ENCODE measurements around the gene SLC16A11. TPM values are rescaled to one million over a fixed set of nuclear protein-coding genes. Genes with fewer than 3 reads are reported as not detected.

Gene SLC16A11
- total and polyA plus RNA-seq, 2 of the 4 experiments (the other 2 are of a cell fraction) = not detected

DNA sequence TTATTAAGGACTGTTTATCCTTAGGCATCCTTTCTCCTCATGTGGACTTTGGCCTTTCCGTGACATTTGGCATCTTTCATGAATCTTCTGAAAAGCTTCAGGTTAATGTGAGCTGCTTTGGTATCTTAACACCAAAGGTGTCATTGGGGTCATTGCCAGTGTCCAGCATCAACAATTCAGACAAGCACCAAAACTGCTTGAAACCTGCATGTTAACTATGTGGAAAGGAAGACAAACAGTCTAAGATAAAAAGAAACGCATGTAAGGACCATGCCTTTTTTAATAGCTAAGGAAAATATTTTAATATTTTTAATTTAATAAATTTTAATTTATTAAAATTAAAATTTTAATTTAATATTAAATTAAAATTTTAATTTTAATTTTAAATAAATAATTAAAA lies 40.1 kb downstream of the SLC16A11 start (continued):
- TF ChIP-seq, protein P1, sequence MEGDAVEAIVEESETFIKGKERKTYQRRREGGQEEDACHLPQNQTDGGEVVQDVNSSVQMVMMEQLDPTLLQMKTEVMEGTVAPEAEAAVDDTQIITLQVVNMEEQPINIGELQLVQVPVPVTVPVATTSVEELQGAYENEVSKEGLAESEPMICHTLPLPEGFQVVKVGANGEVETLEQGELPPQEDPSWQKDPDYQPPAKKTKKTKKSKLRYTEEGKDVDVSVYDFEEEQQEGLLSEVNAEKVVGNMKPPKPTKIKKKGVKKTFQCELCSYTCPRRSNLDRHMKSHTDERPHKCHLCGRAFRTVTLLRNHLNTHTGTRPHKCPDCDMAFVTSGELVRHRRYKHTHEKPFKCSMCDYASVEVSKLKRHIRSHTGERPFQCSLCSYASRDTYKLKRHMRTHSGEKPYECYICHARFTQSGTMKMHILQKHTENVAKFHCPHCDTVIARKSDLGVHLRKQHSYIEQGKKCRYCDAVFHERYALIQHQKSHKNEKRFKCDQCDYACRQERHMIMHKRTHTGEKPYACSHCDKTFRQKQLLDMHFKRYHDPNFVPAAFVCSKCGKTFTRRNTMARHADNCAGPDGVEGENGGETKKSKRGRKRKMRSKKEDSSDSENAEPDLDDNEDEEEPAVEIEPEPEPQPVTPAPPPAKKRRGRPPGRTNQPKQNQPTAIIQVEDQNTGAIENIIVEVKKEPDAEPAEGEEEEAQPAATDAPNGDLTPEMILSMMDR (conservative IDR thresholded peaks at IDR 0.05; ENCODE audit: low read depth, low read length) = no peak

DNA sequence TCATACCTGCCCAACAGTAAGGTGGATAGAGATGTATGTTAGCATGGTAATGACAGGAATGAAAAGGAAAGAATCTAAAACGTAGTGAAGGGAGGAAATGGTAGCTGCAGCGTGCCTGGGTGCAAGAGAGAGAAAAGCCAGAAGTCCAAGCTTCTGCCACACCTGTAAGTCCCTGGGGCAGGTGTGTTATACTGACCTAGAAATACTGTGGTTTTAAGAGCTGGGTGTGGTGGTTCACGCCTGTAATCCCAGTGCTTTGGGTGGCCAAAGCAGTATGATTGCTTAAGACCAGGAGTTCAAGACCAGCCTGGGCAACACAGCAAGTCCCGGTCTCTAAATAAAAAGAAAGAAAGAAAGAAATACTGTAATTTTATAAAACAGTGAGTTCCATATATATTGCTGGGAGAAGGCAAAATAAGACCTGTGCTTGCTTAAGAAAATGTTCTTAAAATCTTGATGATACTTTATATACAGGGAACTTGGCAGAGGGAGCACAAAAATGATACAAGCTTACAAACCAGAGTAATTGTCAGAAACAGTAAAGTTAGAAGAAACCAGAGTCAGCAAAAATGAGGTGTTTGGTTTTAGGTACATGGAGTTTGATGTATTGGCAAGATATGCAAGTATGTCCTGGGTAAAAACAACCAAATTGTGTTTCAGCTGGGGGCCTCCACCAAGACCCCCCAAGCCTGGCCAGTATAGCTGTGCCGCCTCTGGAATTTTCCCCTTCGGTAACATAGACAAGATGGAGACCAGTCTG lies 41.4 kb downstream of the SLC16A11 start:
- H4K5ac ChIP-seq (ENCODE audit: low read depth, low read length) = no peak overlapping the region

More for the DNA sequence above, 41.4 kb downstream of the SLC16A11 start:
- Histone ChIP-seq H2BK20ac (ENCODE audit: low read depth, low read length) (no peak overlapping the region), H2AFZ (replicated peaks; ENCODE audit: low read length, poor library complexity) (no peak overlapping the region), H3K9me3 (ENCODE audit: control insufficient read depth, insufficient read depth, low read length) (no peaks in the 10 kb centered on the region), H3K4ac (ENCODE audit: low read depth, low read length) (no peak overlapping the region), H3K9ac (ENCODE audit: low read depth, low read length) (no peak overlapping the region), H2AK5ac (ENCODE audit: low read depth, low read length) (no peak overlapping the region), H3K36me3 (ENCODE audit: control insufficient read depth, insufficient read depth, low read length) (peaks cover 36% of the 10 kb centered on the region), H3K4me2 (ENCODE audit: low read depth, low read length) (no peak overlapping the region), H3K4me1 (ENCODE audit: control insufficient read depth, insufficient read depth, low read length) (no peaks in the 10 kb centered on the region), H3K27ac (ENCODE audit: insufficient read depth, low read length) (no peak overlapping the region), H4K91ac (ENCODE audit: insufficient read depth, low read depth, low read length) (no peak overlapping the region), H3K27me3 (ENCODE audit: control insufficient read depth, insufficient read depth, low read length) (no peaks in the 10 kb centered on the region), H3K23ac (ENCODE audit: low read depth, low read length) (no peak overlapping the region), H3K14ac (replicated peaks; ENCODE audit: low read depth, low read length) (no peak overlapping the region), H4K20me1 (ENCODE audit: insufficient read depth, low read length) (peaks cover 25% of the 10 kb centered on the region), H2BK120ac (ENCODE audit: low read depth, low read length) (no peak overlapping the region), H3K9me1 (ENCODE audit: insufficient read depth, low read length) (no peaks in the 10 kb centered on the region), H3K79me1 (ENCODE audit: low read depth in 1 of 2, low read length in 2 of 2) (peaks cover 10 to 41% of the 10 kb centered on the region in 2 experiments), H3K56ac (ENCODE audit: extremely low read depth, insufficient read depth, low read length) (no peak overlapping the region), H2BK15ac (ENCODE audit: low read depth, low read length) (no peak overlapping the region), H2BK5ac (ENCODE audit: low read depth, low read length, poor library complexity, severe bottlenecking) (no peak overlapping the region), H2AK9ac (replicated peaks; ENCODE audit: low read depth, low read length, poor library complexity) (no peak overlapping the region), H3K18ac (ENCODE audit: low read depth, low read length) (no peak overlapping the region), H3K4me3 (ENCODE audit: insufficient read depth, low read depth, low read length) (no peak overlapping the region), H4K8ac (ENCODE audit: low read depth in 2 of 2, low read length in 2 of 2) (no peak overlapping the region)
- DNase-seq (no peak), ATAC-seq (ENCODE audit: low read depth) (no peak)
- ChIA-PET CTCF (interaction anchor here (0.7 to 3.0 kb wide), 2 partner anchors 13 to 92 kb away, joined by 3 to 18 read pairs; no protein-coding TSS in a partner anchor), POLR2A (ENCODE audit: unreplicated experiment) (no interaction called here)
- 100% methylated on average over 3 of the region's 6 CpGs; no CpG with 5 or more reads in 1 of the 2 experiments for WGBS, 2 experiments (ENCODE audit: extremely low coverage in 2 of 2, insufficient read length in 1 of 2)
- dilution Hi-C loops (cut with HindIII; ENCODE audit: low sequenced_read_pairs, unreplicated experiment) = no loop called here
- no peak for TF ChIP-seq MXI1 (IDR thresholded peaks at IDR 0.05; ENCODE audit: borderline replicate concordance, low read depth, low read length)
- peak; percentile 46; the same call in 1 of the 2 replicates for TF ChIP-seq MAFK (IDR thresholded peaks at IDR 0.05; ENCODE audit: low read depth, low read length)
- BruUV-seq (replicated peaks) = no TSS peak
- intact Hi-C loops (cut with micrococcal nuclease) = no loop called here
- in situ Hi-C loops (cut with MboI; ENCODE audit: low sequenced_read_pairs) = no loop called here

All from IMR-90 (cell line).